ENCODE measurements around the gene GOPC. TPM values are rescaled to one million over a fixed set of nuclear protein-coding genes. Genes with fewer than 3 reads are reported as not detected.

Gene GOPC
- total and polyA plus RNA-seq, 2 of the 13 experiments (the other 11 are each of a cell fraction or from before 2014, with no cell fraction given): 20.9 to 41.5 TPM

DNA sequence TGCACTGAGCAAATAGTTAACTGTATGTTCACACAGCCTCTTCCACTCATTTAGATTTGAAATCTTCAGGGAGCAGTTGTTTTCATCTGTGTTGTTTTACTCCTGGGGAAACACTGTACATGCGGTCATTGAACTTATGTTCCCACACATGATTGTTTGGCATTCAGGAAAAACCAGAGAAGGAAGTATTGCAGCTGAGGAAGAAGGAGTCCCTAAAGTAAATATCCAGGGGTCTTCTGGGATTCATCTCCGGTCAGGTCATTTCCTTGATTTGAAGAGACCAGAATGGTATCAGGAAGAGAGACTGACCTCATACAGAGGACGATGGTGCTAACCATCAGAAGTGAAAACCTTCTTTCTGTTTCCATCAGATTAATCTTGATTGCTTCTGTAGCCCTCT lies 67.3 kb downstream of the GOPC start (continued):
- no peak for TF ChIP-seq NFKBIZ (CRISPR knock-in tag; IDR thresholded peaks at IDR 0.05)
- TF ChIP-seq SOX13 (IDR thresholded peaks at IDR 0.05): no peak
- no peak for TF ChIP-seq SOX13 (CRISPR knock-in tag; conservative IDR thresholded peaks at IDR 0.05 in 1 of 2, IDR thresholded peaks at IDR 0.05 in 1 of 2)
- TF ChIP-seq SALL1 (CRISPR knock-in tag; IDR thresholded peaks at IDR 0.05): no peak
- no peak for TF ChIP-seq SATB2 (CRISPR knock-in tag; IDR thresholded peaks at IDR 0.05)
- no peak for TF ChIP-seq ZNF543 (CRISPR knock-in tag; IDR thresholded peaks at IDR 0.05)
- TF ChIP-seq, protein P1, sequence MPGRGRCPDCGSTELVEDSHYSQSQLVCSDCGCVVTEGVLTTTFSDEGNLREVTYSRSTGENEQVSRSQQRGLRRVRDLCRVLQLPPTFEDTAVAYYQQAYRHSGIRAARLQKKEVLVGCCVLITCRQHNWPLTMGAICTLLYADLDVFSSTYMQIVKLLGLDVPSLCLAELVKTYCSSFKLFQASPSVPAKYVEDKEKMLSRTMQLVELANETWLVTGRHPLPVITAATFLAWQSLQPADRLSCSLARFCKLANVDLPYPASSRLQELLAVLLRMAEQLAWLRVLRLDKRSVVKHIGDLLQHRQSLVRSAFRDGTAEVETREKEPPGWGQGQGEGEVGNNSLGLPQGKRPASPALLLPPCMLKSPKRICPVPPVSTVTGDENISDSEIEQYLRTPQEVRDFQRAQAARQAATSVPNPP (CRISPR knock-in tag; IDR thresholded peaks at IDR 0.05): no peak
- TF ChIP-seq, protein P2, sequence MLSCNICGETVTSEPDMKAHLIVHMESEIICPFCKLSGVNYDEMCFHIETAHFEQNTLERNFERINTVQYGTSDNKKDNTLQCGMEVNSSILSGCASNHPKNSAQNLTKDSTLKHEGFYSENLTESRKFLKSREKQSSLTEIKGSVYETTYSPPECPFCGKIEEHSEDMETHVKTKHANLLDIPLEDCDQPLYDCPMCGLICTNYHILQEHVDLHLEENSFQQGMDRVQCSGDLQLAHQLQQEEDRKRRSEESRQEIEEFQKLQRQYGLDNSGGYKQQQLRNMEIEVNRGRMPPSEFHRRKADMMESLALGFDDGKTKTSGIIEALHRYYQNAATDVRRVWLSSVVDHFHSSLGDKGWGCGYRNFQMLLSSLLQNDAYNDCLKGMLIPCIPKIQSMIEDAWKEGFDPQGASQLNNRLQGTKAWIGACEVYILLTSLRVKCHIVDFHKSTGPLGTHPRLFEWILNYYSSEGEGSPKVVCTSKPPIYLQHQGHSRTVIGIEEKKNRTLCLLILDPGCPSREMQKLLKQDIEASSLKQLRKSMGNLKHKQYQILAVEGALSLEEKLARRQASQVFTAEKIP (CRISPR knock-in tag; IDR thresholded peaks at IDR 0.05; ENCODE audit: borderline replicate concordance): no peak

DNA sequence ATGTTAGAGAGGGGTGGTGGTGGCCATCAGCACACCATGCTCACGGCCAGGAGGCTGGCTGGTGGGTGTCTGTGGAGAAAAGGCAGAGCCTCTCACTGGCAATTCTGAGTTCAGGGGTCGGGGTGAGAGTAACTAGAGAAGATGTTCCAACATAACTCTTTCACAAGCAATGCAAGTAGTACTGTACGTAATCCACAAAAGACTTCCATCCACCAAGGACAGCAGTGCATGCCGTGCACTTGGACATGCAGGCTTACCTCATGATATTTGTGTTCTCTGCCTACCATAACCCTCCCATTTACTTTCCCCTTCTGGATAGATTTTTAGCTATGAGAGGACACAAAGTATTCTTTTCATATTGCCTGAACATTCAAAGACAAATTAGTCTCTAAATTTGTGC lies 68.5 kb downstream of the GOPC start:
- ChIA-PET POLR2A (no interaction called here), CTCF (ENCODE audit: low intra/inter-chr PET ratio, low total read pairs) (no interaction called here)
- in situ Hi-C loops (cut with HindIII; ENCODE audit: extremely low pct_ligation_motif_present, low pct_unique_long_range_greater_than_20kb): no loop called here
- BruUV-seq (replicated peaks): no TSS peak
- 97% methylated on average over 4 of the region's 4 CpGs for WGBS (ENCODE audit: low lambda C conversion rate)
- peaks cover 23 to 57% of the 10 kb centered on the region in 2 experiments for H3K36me3 ChIP-seq (replicated peaks in 1 of 2; ENCODE audit: control insufficient read depth in 1 of 2, insufficient read depth in 2 of 2, low read length in 2 of 2)
- H2AFZ ChIP-seq (ENCODE audit: low read length): no peak overlapping the region
- intact Hi-C loops (cut with micrococcal nuclease; ENCODE audit: unreplicated experiment): no loop called here
- no peak overlapping the region for H3K27ac ChIP-seq (ENCODE audit: extremely low read length, insufficient read depth, low read length)
- ATAC-seq (no peak), FAIRE-seq (no peak), DNase-seq (ENCODE audit: low spot score) (no peak)
- H3K9ac ChIP-seq (ENCODE audit: insufficient read depth, low read depth, low read length): no peak overlapping the region
- no peaks in the 10 kb centered on the region for H3K9me3 ChIP-seq (ENCODE audit: low read length)
- H3K79me2 ChIP-seq (ENCODE audit: insufficient read depth, low read length): no peaks in the 10 kb centered on the region
- TF ChIP-seq ZNF44 (CRISPR knock-in tag; IDR thresholded peaks at IDR 0.05) (no peak), ZNF773 (CRISPR knock-in tag; IDR thresholded peaks at IDR 0.05; ENCODE audit: borderline replicate concordance) (0 out of 2 replicates have a peak, but pooled peaks have one; percentile 27)
- H4K20me1 ChIP-seq (ENCODE audit: insufficient read depth, low read length): no peaks in the 10 kb centered on the region
- no peaks in the 10 kb centered on the region for H3K27me3 ChIP-seq (ENCODE audit: control insufficient read depth in 1 of 2, insufficient read depth in 2 of 2, low read length in 2 of 2)
- no peaks in the 10 kb centered on the region for H3K4me1 ChIP-seq (ENCODE audit: insufficient read depth, low read length)
- no peak overlapping the region for H3K4me3 ChIP-seq (replicated peaks in 1 of 3; ENCODE audit: insufficient read depth in 1 of 3, low read depth in 2 of 3, low read length in 3 of 3)
- no peak overlapping the region for H3K4me2 ChIP-seq (ENCODE audit: low read depth, low read length)
